GM18520 (cell line): ENCODE data around the gene POMGNT1.

Source experiments
- ATAC-seq: cut with Tn5 transposase; IDR thresholded peaks from one replicate; pipeline ENCODE4 v1.9.1; 2021; ENCODE audit not compliant: unreplicated experiment

POMGNT1 gene

DNA sequence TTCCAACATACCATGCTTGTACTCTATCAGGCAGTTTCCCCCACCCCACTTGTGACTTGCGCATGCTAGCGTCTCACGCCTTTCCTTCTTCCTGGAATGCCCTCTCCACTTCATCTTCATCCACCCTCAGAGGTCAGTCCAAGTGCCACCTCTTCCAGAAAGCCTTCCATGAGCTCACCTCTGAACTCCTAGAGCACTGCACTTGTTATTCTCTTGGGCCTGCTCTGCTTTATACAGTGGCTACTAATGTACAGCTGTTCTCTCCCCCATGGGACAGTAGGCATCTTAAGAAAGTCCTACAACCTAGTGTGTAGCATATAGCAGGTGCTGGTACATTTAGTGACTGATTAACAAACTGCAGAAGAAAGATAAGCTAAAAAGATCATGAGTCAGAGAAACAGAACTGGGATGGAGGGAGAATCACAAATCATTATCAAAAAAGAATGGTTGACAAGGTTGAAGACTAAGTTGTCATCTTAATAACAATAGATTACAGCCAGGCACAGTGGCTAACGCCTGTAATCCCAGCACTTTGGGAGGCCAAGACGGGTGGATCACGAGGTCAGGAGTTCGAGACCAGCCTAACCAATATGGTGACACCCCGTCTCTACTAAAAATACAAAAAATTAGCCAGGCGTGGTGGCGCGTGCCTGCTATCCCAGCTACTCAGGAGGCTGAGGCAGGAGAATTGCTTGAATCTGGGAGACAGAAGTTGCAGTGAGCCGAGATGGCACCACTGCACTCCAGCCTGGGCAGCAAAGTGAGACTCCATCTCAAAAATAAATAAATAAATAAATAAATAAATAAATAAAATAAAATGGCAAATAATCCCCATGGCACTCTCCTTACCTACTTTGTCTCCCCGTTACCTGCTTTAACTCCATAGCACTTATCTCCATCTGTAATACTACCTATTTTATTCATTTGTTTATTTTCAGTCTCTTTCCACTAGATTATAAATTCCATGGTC, 39.6 kb downstream of the POMGNT1 start:
- ATAC-seq: no peak

DNA sequence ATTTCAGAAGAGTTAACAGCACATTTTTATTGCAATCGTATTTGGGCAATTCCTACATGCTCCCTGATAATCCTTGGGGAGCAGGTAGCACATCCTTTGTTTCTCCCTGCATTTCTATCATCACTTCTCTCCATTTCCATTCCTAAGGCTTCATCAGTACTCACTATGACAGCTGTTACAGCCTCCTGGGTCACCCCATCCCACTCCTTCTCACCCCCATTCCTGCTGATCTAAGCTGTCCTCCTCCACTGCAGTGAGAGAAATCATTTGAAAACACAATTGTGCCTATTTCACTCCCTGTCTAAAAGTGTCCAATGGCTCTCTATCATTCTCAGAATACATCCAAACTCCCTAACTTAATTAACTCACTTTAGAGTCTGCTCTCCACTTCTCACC, 40.3 kb downstream of the POMGNT1 start:
- ATAC-seq: no peak

DNA sequence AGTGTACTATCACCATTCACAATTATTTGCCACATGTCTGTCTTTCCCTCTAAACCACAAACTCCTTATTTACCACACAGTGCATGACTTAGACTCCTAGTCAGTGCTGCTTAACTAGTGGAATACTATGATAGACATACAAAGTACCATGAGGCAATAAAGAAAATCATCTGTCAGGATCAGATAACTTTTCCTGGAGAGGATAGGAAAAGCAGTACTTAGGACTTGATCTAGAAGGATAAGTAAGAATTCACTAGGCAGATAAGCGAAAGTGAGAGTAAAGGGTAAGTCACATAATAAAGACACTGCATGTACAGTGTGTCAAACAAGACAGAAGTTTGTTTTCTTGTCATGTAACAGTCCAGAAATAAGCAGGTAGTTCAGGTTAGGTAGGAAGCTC, 44.5 kb downstream of the POMGNT1 start:
- no peak for ATAC-seq

DNA sequence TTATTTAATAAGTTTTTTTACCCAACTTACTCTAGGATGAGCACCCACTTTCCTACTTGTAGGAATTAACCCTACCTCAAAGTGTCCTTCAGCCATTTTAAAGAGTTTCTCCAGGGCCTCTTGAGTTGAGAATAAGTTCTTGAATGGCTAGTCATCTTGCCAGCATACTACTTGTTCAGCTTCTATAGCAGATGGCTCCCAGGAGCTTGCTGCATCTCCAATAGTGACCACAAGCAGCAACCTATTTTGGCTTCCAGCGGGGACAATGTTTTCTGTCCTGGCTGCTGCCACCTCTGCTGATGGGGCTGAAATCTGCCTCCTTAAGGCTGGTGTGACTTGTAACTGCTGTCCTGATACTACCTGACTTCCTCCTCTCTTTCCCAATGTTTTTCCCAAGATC, 45.0 kb downstream of the POMGNT1 start:
- no peak for ATAC-seq

DNA sequence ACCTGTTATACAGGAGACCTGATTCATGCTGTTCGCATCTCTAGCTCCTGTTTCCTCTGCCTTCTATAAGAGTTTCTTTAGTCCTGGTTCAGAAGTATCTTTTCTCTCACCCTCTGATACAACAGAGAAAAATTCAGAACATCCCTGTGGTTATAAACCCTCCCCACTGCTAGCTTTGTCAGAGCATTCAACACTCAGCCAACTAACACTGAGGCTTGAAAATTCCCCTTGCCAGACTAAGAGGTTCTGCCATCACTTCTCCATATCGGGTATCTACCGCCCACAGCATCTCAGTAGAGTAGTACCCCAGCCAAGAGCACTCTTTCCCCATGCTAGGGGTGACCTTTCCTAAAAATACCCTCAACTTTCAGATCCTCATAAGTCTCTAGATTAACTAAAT, 46.2 kb downstream of the POMGNT1 start:
- ATAC-seq: no peak

DNA sequence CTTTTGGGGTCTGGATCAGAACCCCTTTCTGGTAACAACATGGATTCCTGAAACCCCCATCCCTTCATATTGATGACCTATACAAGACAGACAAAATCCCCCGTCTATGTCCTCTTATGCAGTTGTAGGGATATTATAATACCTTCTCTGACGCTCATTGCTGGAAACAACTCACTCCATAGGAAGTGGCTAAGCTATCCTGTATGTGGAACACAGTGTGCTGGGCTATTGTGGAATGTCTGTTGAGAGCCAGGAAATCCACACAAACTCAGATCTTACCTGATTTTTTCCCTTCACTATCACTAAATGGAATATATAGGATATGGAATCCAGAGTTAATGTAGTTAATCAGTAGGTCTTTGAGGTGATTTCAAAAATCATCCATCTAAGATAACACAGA, 48.1 kb downstream of the POMGNT1 start:
- no peak for ATAC-seq

DNA sequence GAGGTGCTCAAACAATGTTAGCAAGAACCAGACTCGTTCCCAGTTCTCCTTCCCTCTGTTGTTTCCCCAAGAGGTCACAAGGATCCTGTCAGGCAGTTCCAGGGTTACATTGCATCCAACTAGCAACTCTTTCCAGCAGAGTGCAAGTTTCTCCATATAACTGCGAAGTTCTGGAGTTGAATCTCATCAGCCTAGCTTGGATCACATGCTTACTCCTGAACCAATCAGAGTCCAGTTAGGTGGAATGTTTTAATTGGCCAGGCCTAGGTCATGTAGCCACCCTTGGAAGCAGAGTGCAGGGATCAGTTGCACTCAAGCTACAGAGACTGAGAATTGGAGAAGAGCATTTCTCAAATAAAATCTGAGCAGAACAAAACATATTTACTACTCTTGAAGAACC, 49.9 kb downstream of the POMGNT1 start:
- ATAC-seq: no peak
